NCI-H2196 treated with DMSO at 0.1 percent for 48 hours (cell line): ENCODE results near the gene LRRC17.
"Not testable (repeated sequence)": the region's sequence is repeated elsewhere in the genome, so short reads cannot be mapped to it uniquely, and the experiment has no call there.

Experiments used
- DNase-seq: peaks from one replicate; lab custom pipeline; 2025; ENCODE audit not compliant: unreplicated experiment; lab: John Stamatoyannopoulos, UW

LRRC17 gene

DNA sequence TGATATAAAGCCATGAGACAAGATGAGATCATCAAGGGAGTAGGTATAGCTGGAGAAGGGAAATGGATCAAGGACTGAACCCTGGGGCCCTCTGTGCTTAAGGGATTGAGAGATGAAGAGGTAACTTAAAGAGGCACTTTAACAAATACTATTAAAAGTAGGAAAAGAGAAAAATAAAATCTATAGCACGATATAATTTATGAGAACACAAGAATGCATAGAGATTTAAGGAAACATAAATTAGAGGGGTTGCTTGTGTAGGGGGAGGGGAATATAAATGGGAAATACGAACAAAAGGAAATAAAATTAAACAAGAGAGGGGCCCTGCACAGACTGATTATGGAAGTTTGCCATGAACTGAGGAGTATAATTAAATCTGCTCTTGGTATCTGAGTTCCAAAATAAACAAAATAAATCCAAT is 15.6 kb upstream of the LRRC17 start:
- DNase-seq: no peak

- no peak for DNase-seq
These were observed 14.8 kb upstream of the LRRC17 start for GRCh38 chr7:102897856-102898531.

- no peak for DNase-seq
These were observed 14.3 kb upstream of the LRRC17 start for GRCh38 chr7:102898532-102898859.

DNA sequence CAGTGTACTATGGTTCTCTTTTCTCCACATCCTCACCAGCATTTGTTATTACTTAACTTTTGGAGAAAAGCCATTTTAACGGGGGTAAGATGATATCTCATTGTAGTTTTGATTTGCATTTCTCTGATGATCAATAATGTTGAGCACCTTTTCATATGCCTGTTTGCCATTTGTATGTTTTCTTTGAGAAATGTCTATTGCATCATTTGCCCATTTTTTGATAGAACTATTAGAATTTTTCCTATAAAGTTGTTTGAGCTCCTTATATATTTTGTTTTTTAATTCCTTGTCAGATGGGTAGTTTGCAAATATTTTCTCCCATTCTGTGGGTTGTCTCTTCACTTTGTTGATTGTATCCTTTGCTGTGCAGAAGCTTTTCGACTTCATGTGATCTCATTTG is 10.7 kb upstream of the LRRC17 start:
- not testable (repeated sequence) for DNase-seq

- DNase-seq: not testable (repeated sequence)
These were observed 9.2 kb upstream of the LRRC17 start for GRCh38 chr7:102903576-102903975.

- DNase-seq: no peak
These were observed 4.1 kb upstream of the LRRC17 start for GRCh38 chr7:102908676-102909075.

DNA sequence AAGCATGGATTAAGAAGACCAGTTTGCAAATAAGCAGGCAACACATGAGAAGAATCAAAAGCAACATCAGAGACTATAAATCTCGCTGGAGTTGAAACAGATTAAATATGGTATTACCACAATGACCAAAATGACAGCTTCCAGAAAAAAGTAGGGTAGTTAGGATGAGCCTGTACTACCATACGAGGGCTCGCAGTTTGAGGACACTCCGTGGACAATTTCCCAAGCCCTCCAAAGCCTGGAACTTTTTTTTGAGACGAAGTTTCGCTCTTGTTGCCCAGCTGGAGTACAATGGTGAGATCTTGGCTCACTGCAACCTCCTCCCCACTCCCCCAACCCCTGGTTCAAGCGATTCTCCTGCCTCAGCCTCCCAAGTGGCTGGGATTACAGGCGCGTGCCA is 1.0 kb downstream of the LRRC17 start:
- no peak for DNase-seq

DNA sequence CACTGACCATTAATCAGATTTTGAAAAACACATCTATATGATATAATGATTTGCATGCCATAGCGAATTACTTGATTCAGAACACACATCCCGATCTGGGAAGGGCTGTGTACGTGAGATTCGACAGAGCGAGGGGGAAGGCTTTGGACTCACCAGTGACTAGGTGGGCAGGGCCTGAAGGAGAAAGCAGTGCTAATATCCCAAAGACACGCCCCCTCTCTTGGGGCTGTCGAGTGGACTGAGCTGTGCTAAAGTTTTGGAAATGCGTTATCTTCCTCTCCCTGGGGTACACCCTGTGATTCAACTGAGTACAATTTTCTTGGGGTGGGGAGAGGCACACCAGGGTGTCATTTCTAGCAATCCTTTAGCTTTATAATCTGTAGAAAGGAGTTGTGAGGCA is 1.8 kb downstream of the LRRC17 start:
- no peak for DNase-seq

- no peak for DNase-seq
These were observed 3.6 kb downstream of the LRRC17 start for GRCh38 chr7:102916426-102916825.

DNA sequence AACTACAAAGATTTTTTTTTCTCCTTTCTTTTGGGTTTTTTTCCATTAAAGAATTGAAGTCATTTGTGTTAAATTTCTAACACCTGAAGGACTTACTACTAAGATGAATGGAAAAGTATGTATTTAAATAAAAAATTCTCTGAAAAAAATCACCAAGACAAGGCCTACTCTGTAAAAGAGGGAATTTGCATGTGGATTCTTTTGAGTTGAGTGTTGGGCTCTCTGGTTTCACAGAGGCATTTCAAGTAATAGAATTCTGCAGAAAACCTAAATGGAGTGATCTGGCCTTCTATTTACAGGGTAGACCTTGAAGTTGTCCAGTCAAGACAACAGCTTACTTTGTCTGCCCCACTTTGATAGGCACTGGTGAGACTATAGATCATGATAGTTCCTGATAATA is 4.1 kb downstream of the LRRC17 start:
- DNase-seq: no peak

- DNase-seq: no peak
These were observed 4.9 kb downstream of the LRRC17 start for GRCh38 chr7:102917436-102918353.

DNA sequence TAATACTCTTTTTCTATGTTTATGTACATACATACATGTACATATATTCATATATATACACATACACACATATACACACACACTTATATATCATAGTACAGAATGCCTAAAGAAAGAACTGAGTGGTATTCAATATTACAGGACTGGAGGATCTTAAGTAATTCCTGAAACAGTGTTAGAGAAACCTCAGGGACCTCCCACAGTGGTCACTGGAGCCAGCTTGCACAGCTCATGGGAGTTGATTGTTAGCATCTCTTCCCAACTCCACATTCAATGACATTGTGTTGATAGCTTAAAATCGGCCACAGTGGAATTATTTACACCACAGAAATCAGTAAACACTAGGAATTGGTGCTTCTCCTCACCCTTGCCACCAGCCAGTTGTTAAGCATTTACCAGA is 6.0 kb downstream of the LRRC17 start:
- DNase-seq: no peak

- no peak for DNase-seq
These were observed 13.4 kb downstream of the LRRC17 start for GRCh38 chr7:102925976-102926782.

DNA sequence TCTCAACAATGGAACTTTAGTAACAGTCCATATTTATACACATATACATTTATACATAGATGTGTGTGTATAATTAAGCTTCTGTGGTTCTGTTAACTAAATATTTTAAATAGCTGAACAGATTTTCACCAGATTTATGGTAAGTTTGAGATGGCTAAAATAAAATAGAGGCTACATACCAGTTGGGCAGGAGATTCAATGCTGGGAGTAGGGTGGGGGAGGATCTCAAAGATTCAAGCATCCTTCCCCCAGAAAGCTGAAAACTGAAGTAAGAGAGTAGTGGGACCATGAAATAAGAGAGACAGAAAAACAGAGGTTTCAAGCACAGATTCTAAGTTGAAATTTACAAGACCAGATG is 14.0 kb downstream of the LRRC17 start:
- no peak for DNase-seq

DNA sequence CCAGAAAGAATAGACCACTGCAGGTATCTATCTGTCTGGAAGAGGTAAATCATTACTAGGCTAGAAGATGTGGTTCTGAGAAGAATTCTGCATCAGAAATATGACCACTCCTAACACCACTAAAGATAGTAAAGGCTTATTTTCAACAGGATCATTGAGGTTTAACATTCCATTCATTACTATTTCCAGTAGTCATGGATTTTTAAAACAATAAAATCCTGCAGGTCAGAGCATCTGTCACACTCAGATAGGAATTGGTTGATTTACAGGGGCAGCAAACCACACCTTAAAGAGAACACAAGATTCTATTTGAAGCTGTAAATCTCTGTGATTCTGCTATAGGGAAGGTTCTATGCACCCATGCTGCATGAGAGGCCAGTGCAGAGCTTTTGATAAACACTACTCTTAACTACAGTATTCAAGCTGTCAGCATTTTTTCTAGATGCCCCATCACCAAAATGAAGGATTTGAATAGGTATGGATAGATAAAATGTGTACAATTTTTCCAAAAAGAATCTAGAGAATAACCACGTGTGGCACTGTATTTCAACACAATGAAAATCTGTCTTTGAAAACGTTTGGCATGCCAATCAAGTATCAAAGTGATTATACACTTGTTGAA is 14.6 kb downstream of the LRRC17 start:
- no peak for DNase-seq

- no peak for DNase-seq
These were observed 19.0 kb downstream of the LRRC17 start for GRCh38 chr7:102931757-102932156.

- no peak for DNase-seq
These were observed 21.0 kb downstream of the LRRC17 start for GRCh38 chr7:102933763-102934162.

GRCh38 chr7:102934239-102934638 is 21.4 kb downstream of the LRRC17 start:
- DNase-seq: no peak

DNA sequence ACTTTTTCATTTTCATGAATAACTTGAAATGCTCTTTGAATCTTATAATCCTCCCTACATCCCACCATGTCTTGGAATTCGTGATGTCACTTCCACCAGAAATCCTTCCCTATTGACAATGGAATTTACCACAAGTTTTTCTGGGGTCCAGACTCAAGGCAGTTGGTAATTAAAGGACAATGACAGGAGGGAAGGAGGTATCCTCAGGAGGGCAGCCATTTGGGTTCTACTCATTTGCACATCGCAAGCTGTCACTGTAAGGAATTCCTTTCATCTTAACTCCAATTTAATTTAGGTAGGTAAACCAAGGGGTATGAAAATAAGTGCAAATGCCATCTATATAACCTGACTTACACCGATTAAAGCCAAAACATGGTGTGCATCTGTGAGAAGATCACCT is 21.9 kb downstream of the LRRC17 start:
- no peak for DNase-seq

- DNase-seq: no peak
These were observed 22.8 kb downstream of the LRRC17 start for GRCh38 chr7:102935450-102936115.

DNA sequence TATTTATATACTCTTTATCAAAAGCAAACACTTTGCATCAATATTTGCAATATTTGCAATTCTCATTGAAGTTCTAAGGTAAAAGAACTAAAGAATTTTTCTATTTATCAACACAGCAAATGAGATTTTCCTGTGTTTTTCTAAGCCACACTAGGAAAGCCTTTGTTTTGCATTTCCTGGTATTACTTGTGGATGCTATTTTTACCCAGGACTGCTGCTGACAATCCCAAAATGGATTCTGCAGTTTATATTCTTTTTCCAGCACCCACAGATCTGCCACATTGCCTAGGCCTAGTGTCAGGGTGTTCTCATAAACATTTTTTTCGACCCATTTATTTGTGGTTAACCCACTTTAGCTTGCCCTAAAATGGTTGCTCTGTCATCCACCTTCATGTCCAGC is 25.9 kb downstream of the LRRC17 start:
- DNase-seq: no peak
